Liver (tissue), 9 donors: ENCODE data around the gene LENEP. TPM values are rescaled to one million over a fixed set of nuclear protein-coding genes. Genes with fewer than 3 reads are reported as not detected.

Source experiments
- DNase-seq: peaks from one replicate; pipeline ENCODE4 v3.0.0-alpha.2; 2017; ENCODE audit warnings: low spot score
- H3K27ac ChIP-seq, 2 donors: one replicate each; pipeline ENCODE4 v1.7.0; 2013; ENCODE audit warnings: inconsistent platforms in 2 of 2, low read length in 2 of 2, control low read depth in 1 of 2, low read depth in 1 of 2, mild to moderate bottlenecking in 1 of 2
- H3K27me3 ChIP-seq, 4 donors: one replicate each; pipeline versions ENCODE4 v1.6.1 to v1.7.0; 2013; ENCODE audit warnings: low read length in 3 of 4, inconsistent platforms in 1 of 4, mild to moderate bottlenecking in 1 of 4, moderate library complexity in 1 of 4; ENCODE audit not compliant: control insufficient read depth in 4 of 4, insufficient read depth in 4 of 4
- H3K36me3 ChIP-seq, 4 donors: one replicate each; pipeline versions ENCODE4 v1.6.1 to v1.7.0; 2013; ENCODE audit warnings: low read length in 3 of 4, mild to moderate bottlenecking in 3 of 4, low read depth in 1 of 4, moderate library complexity in 1 of 4; ENCODE audit not compliant: control insufficient read depth in 4 of 4, insufficient read depth in 3 of 4
- H3K4me1 ChIP-seq, 4 donors: one replicate each; pipeline versions ENCODE4 v1.6.1 to v1.7.0; 2013; ENCODE audit warnings: low read length in 3 of 4, mild to moderate bottlenecking in 3 of 4, moderate library complexity in 1 of 4; ENCODE audit not compliant: control insufficient read depth in 4 of 4, insufficient read depth in 4 of 4
- H3K4me3 ChIP-seq, 3 donors: one replicate each; pipeline versions ENCODE4 v1.6.1 to v1.7.0; 2013; ENCODE audit warnings: low read length in 3 of 3, control low read depth in 1 of 3, low read depth in 1 of 3, mild to moderate bottlenecking in 1 of 3
- H3K9ac ChIP-seq, 2 donors: one replicate each; pipeline ENCODE4 v1.7.0; 2013; ENCODE audit warnings: low read length in 2 of 2, mild to moderate bottlenecking in 2 of 2, moderate library complexity in 2 of 2, control low read depth in 1 of 2, low read depth in 1 of 2
- H3K9me3 ChIP-seq, 4 donors: one replicate each; pipeline versions ENCODE4 v1.6.1 to v1.7.0; 2013; ENCODE audit warnings: low read length in 3 of 4; ENCODE audit not compliant: control insufficient read depth in 4 of 4
- ATF3 ChIP-seq: IDR thresholded peaks from 2 replicates; pipeline ENCODE4 v1.6.1; 2016; ENCODE audit warnings: antibody characterized with exemption
- CTCF ChIP-seq: fragments of 150-350 bp; IDR thresholded peaks from 2 replicates; pipeline ENCODE4 v1.5.1; 2017; ENCODE audit warnings: improper control_type of control experiment, low read depth, low read length; ENCODE audit not compliant: missing input control
- EGR1 ChIP-seq, 2 donors: IDR thresholded peaks; 2 replicates each; pipeline ENCODE4 v1.6.1; 2016 to 2018; ENCODE audit warnings: antibody characterized with exemption in 2 of 2, low read depth in 2 of 2
- FOXA1 ChIP-seq: IDR thresholded peaks from 2 replicates; pipeline ENCODE4 v1.6.1; 2016; ENCODE audit warnings: antibody characterized with exemption
- FOXA2 ChIP-seq: IDR thresholded peaks from 2 replicates; pipeline ENCODE4 v1.6.1; 2016; ENCODE audit warnings: antibody characterized with exemption
- GABPA ChIP-seq, 2 donors: IDR thresholded peaks in 1 of 2; conservative IDR thresholded peaks in 1 of 2; 2 replicates each; pipeline ENCODE4 v1.6.1; 2016; ENCODE audit warnings: antibody characterized with exemption in 2 of 2, mild to moderate bottlenecking in 1 of 2, moderate library complexity in 1 of 2
- HNF4A ChIP-seq, 2 donors: conservative IDR thresholded peaks; 2 replicates each; pipeline ENCODE4 v1.6.1; 2016; ENCODE audit warnings: antibody characterized with exemption in 2 of 2, mild to moderate bottlenecking in 2 of 2
- JUND ChIP-seq, 2 donors: IDR thresholded peaks; 2 replicates each; pipeline ENCODE4 v1.6.1; 2016; ENCODE audit warnings: antibody characterized with exemption in 2 of 2
- MAX ChIP-seq: IDR thresholded peaks from 2 replicates; pipeline ENCODE4 v1.6.1; 2016; ENCODE audit warnings: antibody characterized with exemption
- NR2F2 ChIP-seq: IDR thresholded peaks from 2 replicates; pipeline ENCODE4 v1.6.1; 2016; ENCODE audit warnings: antibody characterized with exemption
- RAD21 ChIP-seq, 2 donors: IDR thresholded peaks; 2 replicates each; pipeline ENCODE4 v1.6.1; 2016; ENCODE audit warnings: antibody characterized with exemption in 2 of 2, mild to moderate bottlenecking in 2 of 2
- REST ChIP-seq: IDR thresholded peaks from 2 replicates; pipeline ENCODE4 v1.6.1; 2016; ENCODE audit warnings: antibody characterized with exemption, mild to moderate bottlenecking
- SP1 ChIP-seq: IDR thresholded peaks from 2 replicates; pipeline ENCODE4 v1.6.1; 2018; ENCODE audit warnings: antibody characterized with exemption, mild to moderate bottlenecking
- TAF1 ChIP-seq: conservative IDR thresholded peaks from 2 replicates; pipeline ENCODE4 v1.6.1; 2016; ENCODE audit warnings: antibody characterized with exemption, mild to moderate bottlenecking
- YY1 ChIP-seq: IDR thresholded peaks from 2 replicates; pipeline ENCODE4 v1.6.1; 2016; ENCODE audit warnings: antibody characterized with exemption, mild to moderate bottlenecking
- ZBTB33 ChIP-seq: IDR thresholded peaks from 2 replicates; pipeline ENCODE4 v1.6.1; 2016; ENCODE audit warnings: antibody characterized with exemption
- WGBS: extraction: QIAGEN DNeasy Blood & Tissue Kit; methylation state at CpG from one replicate; pipeline ENCODE4 v1.1.7; 2013; 5-methylcytosine and 5-hydroxymethylcytosine counted together
- polyA plus RNA-seq, 2 donors: library from polyadenylated mRNA; stranded (reverse) in 1 of 2; unstranded in 1 of 2; fragments of 200-250 nt in 1 of 2; fragments of >200 nt in 1 of 2; fragmentation: Nextera tagmentation in 1 of 2; extraction: Ambion mirVana in 1 of 2; gene quantifications; one replicate each; pipeline versions ENCODE4 v1.2.1 to v1.2.3, GENCODE V29; 2013 to 2015
- total RNA-seq, 2 donors: library from RNA; depleted of rRNA; stranded (reverse); fragments of >200 nt; gene quantifications; one replicate each; pipeline ENCODE4 v1.2.3, GENCODE V29; 2014
- donor health status: healthy.
- donor health status: healthy.
- donor health status: healthy.
- donor health status: healthy.
- donor health status: healthy.

Gene LENEP
- total and polyA plus RNA-seq, 4 donors, result 0.42 TPM; not detected in 3

GRCh38 chr1:154945160-154945961 lies 48.0 kb upstream of the LENEP start:
- peaks cover 0 to 14% (median 1%) of the 10 kb centered on the region in 4 donors for H3K36me3 ChIP-seq
- DNase-seq, result no peak
- whole genome bisulfite sequencing, result 75% methylated on average over 15 of the region's 15 CpGs
- no peak overlapping the region for H3K4me3 ChIP-seq
- peaks cover 6 to 42% (median 22%) of the 10 kb centered on the region in 4 donors for H3K4me1 ChIP-seq
- no peaks in the 10 kb centered on the region for H3K9me3 ChIP-seq
- H3K27ac ChIP-seq, result peak overlapping the region; percentile 60 to 73
- H3K27me3 ChIP-seq, result no peaks in the 10 kb centered on the region
- no peak overlapping the region for H3K9ac ChIP-seq
- TF ChIP-seq FOXA1 (no peak), ZBTB33 (no peak), GABPA (IDR thresholded peaks at IDR 0.05 in 1 of 2, conservative IDR thresholded peaks at IDR 0.05 in 1 of 2) (peak in 1 of 2 donors; percentile 3), ATF3 (no peak), SP1 (no peak), CTCF (no peak), TAF1 (no peak), JUND (IDR thresholded peaks at IDR 0.05) (no peak)

- DNase-seq, result no peak
- Histone ChIP-seq H3K4me1 (peaks cover 6 to 40% (median 22%) of the 10 kb centered on the region in 4 donors), H3K4me3 (no peak overlapping the region), H3K36me3 (peaks cover 0 to 22% (median 3%) of the 10 kb centered on the region in 4 donors), H3K27ac (no peak overlapping the region), H3K9ac (no peak overlapping the region), H3K27me3 (no peaks in the 10 kb centered on the region), H3K9me3 (no peaks in the 10 kb centered on the region)
- WGBS, result 86% methylated on average over 17 of the region's 17 CpGs
- TF ChIP-seq GABPA (IDR thresholded peaks at IDR 0.05 in 1 of 2, conservative IDR thresholded peaks at IDR 0.05 in 1 of 2) (no peak), ZBTB33 (no peak), HNF4A (conservative IDR thresholded peaks at IDR 0.05) (no peak), TAF1 (no peak), FOXA2 (no peak), CTCF (no peak), NR2F2 (no peak), YY1 (no peak), REST (no peak), SP1 (no peak), JUND (IDR thresholded peaks at IDR 0.05) (no peak), RAD21 (IDR thresholded peaks at IDR 0.05) (no peak), MAX (no peak), EGR1 (IDR thresholded peaks at IDR 0.05; ENCODE audit: low read depth in 2 of 2) (no peak)
These were observed 47.2 kb upstream of the LENEP start for GRCh38 chr1:154945962-154946850.
